AG10803 (cell line): Measurements from ENCODE around the gene LITAF.

ENCODE experiments used
- DNase-seq: peaks from one replicate; pipeline ENCODE4 v3.0.0; 2010; ENCODE audit warnings: low read depth
- H3K4me3 ChIP-seq: 2 replicates; pipeline ENCODE4 v1.5.1; 2011; ENCODE audit warnings: mild to moderate bottlenecking, low read length, control low read depth
- CTCF ChIP-seq: conservative IDR thresholded peaks from 2 replicates; pipeline ENCODE4 v1.5.1; 2011; ENCODE audit warnings: mild to moderate bottlenecking, low read length, control low read depth, inconsistent platforms

LITAF gene

GRCh38 chr16:11627292-11627663, 40.6 kb upstream of the LITAF start:
- no peak for DNase-seq
- no peak overlapping the region for H3K4me3 ChIP-seq
- TF ChIP-seq CTCF = no peak

GRCh38 chr16:11626657-11627291, 40.1 kb upstream of the LITAF start:
- H3K4me3 ChIP-seq = no peak overlapping the region
- no peak for TF ChIP-seq CTCF
- no peak for DNase-seq

- TF ChIP-seq CTCF = no peak
- DNase-seq = no peak
- H3K4me3 ChIP-seq = no peak overlapping the region
Observed at GRCh38 chr16:11625769-11626168, 39.0 kb upstream of the LITAF start.

- H3K4me3 ChIP-seq = no peak overlapping the region
- no peak for TF ChIP-seq CTCF
- DNase-seq = peak; percentile 45
Observed at GRCh38 chr16:11624636-11625607, 38.2 kb upstream of the LITAF start.

GRCh38 chr16:11624205-11624604, 37.5 kb upstream of the LITAF start:
- TF ChIP-seq CTCF = no peak
- DNase-seq = no peak
- no peak overlapping the region for H3K4me3 ChIP-seq

- H3K4me3 ChIP-seq = peak overlapping the region; percentile 26
- DNase-seq = no peak
- TF ChIP-seq CTCF = no peak
Observed at GRCh38 chr16:11621920-11622651, 35.4 kb upstream of the LITAF start.
